Ishikawa (cell line): ENCODE data around the gene NTNG1.

Experiments
- CEBPB ChIP-seq: IDR thresholded peaks from 2 replicates; pipeline ENCODE4 v1.6.1; 2012
- CREB1 ChIP-seq: IDR thresholded peaks from 2 replicates; pipeline ENCODE4 v1.6.1; 2012; ENCODE audit warnings: low read depth
- EGR1 ChIP-seq: IDR thresholded peaks from 2 replicates; pipeline ENCODE4 v1.6.1; 2012
- EP300 ChIP-seq: IDR thresholded peaks from 2 replicates; pipeline ENCODE4 v1.6.1; 2012; ENCODE audit warnings: borderline replicate concordance
- FOXM1 ChIP-seq: IDR thresholded peaks from 2 replicates; pipeline ENCODE4 v1.6.1; 2012; ENCODE audit warnings: low read depth, borderline replicate concordance
- NFIC ChIP-seq: IDR thresholded peaks from 2 replicates; pipeline ENCODE4 v1.6.1; 2012
- RAD21 ChIP-seq: IDR thresholded peaks from 2 replicates; pipeline ENCODE4 v1.6.1; 2012; ENCODE audit warnings: low read depth
- TAF1 ChIP-seq: IDR thresholded peaks from 2 replicates; pipeline ENCODE4 v1.6.1; 2012; ENCODE audit warnings: low read depth, mild to moderate bottlenecking
- TCF12 ChIP-seq: IDR thresholded peaks from 2 replicates; pipeline ENCODE4 v1.6.1; 2012; ENCODE audit warnings: low read depth
- TEAD4 ChIP-seq: IDR thresholded peaks from 2 replicates; pipeline ENCODE4 v1.6.1; 2012
- USF1 ChIP-seq: IDR thresholded peaks from 2 replicates; pipeline ENCODE4 v1.6.1; 2012
- YY1 ChIP-seq: IDR thresholded peaks from 2 replicates; pipeline ENCODE4 v1.6.1; 2012; ENCODE audit warnings: low read depth
- ZBTB7A ChIP-seq: IDR thresholded peaks from 2 replicates; pipeline ENCODE4 v1.6.1; 2012; ENCODE audit warnings: low read depth
- TF ChIP-seq, protein P1 (sequence below): IDR thresholded peaks from 2 replicates; pipeline ENCODE4 v1.6.1; 2012
- TF ChIP-seq, protein P2 (sequence below): IDR thresholded peaks from 2 replicates; pipeline ENCODE4 v1.6.1; 2012; ENCODE audit warnings: low read depth, mild to moderate bottlenecking

The NTNG1 gene

DNA sequence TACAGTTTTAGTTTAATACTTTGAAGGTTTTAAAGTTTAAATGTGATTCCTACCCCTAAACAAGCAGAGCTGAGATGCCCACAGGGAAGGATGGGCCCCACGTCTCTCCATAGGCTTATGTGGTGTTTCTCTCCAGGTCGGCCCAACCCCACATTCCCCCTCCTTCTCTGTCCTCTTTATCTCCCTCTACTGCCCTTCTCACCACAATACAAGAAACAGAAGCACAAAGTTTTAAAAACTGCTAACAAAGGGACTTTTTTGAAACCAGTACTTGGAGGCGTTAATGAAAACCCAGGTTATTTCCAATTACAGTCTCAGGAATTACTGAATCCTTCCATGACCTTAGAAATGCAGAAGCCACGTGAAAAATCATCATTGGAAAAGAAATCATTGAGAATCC lies 324.0 kb downstream of the NTNG1 start:
- TF ChIP-seq TEAD4 (no peak), FOXM1 (no peak), RAD21 (no peak), TCF12 (no peak), EGR1 (no peak), YY1 (no peak), EP300 (no peak), CEBPB (no peak), CREB1 (no peak), ZBTB7A (no peak), TAF1 (no peak), NFIC (no peak), USF1 (no peak)
- TF ChIP-seq, protein P1, sequence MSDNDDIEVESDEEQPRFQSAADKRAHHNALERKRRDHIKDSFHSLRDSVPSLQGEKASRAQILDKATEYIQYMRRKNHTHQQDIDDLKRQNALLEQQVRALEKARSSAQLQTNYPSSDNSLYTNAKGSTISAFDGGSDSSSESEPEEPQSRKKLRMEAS, result no peak
- TF ChIP-seq, protein P2, sequence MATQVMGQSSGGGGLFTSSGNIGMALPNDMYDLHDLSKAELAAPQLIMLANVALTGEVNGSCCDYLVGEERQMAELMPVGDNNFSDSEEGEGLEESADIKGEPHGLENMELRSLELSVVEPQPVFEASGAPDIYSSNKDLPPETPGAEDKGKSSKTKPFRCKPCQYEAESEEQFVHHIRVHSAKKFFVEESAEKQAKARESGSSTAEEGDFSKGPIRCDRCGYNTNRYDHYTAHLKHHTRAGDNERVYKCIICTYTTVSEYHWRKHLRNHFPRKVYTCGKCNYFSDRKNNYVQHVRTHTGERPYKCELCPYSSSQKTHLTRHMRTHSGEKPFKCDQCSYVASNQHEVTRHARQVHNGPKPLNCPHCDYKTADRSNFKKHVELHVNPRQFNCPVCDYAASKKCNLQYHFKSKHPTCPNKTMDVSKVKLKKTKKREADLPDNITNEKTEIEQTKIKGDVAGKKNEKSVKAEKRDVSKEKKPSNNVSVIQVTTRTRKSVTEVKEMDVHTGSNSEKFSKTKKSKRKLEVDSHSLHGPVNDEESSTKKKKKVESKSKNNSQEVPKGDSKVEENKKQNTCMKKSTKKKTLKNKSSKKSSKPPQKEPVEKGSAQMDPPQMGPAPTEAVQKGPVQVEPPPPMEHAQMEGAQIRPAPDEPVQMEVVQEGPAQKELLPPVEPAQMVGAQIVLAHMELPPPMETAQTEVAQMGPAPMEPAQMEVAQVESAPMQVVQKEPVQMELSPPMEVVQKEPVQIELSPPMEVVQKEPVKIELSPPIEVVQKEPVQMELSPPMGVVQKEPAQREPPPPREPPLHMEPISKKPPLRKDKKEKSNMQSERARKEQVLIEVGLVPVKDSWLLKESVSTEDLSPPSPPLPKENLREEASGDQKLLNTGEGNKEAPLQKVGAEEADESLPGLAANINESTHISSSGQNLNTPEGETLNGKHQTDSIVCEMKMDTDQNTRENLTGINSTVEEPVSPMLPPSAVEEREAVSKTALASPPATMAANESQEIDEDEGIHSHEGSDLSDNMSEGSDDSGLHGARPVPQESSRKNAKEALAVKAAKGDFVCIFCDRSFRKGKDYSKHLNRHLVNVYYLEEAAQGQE, result no peak

DNA sequence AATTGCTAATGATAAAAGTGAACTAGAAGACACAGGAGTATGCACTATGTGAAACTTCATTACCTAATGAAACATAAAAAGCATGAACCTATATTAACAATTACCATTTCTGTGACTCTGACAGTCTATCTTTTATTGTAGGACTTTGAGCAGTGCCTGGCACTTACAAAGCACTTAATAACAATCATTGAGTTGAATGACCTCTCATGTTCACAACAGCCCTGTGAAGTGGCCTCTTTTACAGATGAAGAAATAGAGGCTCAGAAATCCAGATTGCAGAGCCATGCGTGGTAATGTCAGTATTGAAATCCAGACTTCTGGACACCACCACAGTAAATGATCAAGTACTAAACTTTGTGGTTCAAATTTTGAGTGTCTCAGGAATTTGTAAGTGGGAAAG lies 326.4 kb downstream of the NTNG1 start:
- TF ChIP-seq ZBTB7A (no peak), USF1 (no peak), TCF12 (no peak), EGR1 (no peak), FOXM1 (no peak), YY1 (no peak), EP300 (no peak), NFIC (no peak), CEBPB (no peak), CREB1 (no peak), RAD21 (no peak), TAF1 (no peak), TEAD4 (no peak)
- TF ChIP-seq, protein P1, result no peak
- TF ChIP-seq, protein P2, result no peak

- TF ChIP-seq EP300 (no peak), FOXM1 (no peak), TAF1 (no peak), USF1 (no peak), CREB1 (no peak), EGR1 (no peak), TCF12 (no peak), CEBPB (no peak), YY1 (no peak), ZBTB7A (no peak), TEAD4 (no peak), NFIC (no peak), RAD21 (no peak)
- TF ChIP-seq, protein P1, result no peak
- TF ChIP-seq, protein P2, result no peak
Measured at GRCh38 chr1:107467811-107468210, 327.0 kb downstream of the NTNG1 start.

GRCh38 chr1:107473065-107473464 lies 332.2 kb downstream of the NTNG1 start:
- TF ChIP-seq ZBTB7A, result no peak
- no peak for TF ChIP-seq TEAD4
- TF ChIP-seq EP300, result no peak
- no peak for TF ChIP-seq CEBPB
- TF ChIP-seq CREB1, result no peak
- TF ChIP-seq TAF1, result no peak
- no peak for TF ChIP-seq RAD21
- TF ChIP-seq, protein P2, result no peak
- no peak for TF ChIP-seq USF1
